GM18498 (cell line): ENCODE data around the gene ARL5A.
"Not testable (repeated sequence)": the region's sequence is repeated elsewhere in the genome, so short reads cannot be mapped to it uniquely, and the experiment has no call there.

Source experiments
- ATAC-seq: cut with Tn5 transposase; IDR thresholded peaks from one replicate; pipeline ENCODE4 v1.9.1; 2021; ENCODE audit warnings: mild to moderate bottlenecking, moderate library complexity; ENCODE audit not compliant: unreplicated experiment

The ARL5A gene

GRCh38 chr2:151799886-151800292, 28.3 kb downstream of the ARL5A start:
- ATAC-seq, result no peak

DNA sequence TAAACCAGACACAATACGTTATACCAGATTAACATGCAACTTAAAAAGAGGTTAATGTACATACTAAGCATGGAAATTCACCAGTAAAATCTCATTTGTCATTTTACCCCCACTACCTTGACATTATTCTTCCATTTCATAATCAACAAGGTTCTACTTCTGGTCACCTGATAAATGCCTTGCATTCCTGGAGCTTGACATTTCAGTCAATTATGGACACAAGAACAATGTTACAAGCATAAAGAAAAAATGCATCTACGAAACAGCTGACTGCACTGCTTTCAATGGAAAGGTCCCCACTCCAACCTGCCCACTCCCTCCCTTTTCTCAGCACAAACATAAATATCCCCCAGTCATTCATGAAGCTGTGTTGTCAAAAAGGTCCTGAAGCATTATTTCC, 31.4 kb downstream of the ARL5A start:
- ATAC-seq, result no peak

DNA sequence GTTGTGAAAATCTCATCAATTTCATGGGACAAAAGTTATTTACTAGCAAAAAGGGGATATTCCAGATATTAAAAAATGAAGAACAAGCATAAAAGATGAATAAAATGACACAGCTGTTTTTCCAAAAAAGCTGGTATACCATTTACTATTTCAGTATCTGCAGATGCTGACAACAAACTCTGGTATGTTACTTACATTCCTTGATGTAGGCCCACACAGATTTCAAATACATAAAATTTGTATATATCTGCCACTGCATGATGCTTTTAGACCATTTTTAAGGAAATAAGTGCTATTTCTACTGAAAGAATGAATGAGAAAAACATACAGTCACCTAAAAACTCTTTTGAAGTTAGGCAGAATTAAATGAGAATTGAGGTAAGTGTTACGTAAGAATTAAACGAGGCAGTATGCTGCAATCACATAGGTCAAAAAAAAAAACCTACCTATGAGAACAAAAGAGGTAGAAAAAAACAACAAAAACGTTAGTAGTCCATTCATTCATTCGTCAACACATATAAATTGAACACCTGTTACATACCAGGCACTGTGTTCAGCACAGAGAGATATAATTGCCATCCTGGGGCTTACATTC, 32.5 kb downstream of the ARL5A start:
- no peak for ATAC-seq

- ATAC-seq, result not testable (repeated sequence)
Measured at GRCh38 chr2:151794422-151794821, 33.8 kb downstream of the ARL5A start.

- ATAC-seq, result no peak
Measured at GRCh38 chr2:151793123-151793522, 35.1 kb downstream of the ARL5A start.

DNA sequence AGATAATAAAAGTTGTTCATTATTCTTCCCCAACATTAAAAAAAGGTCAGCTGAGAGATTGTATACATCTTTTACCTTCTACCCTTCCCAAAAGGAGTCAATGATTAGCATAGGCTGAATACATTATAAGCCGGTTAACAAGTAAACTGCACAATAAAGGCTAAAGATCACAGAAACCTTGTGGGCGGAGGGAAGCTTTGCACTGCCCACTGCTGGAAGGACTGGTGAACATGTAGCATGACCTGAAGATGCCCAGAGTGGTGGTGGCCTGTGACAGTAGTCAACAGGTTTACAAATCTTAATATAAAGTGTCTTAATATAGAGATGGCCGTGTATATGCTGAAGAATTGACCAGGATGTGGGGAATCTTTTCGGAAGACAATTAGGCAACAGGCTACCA, 35.6 kb downstream of the ARL5A start:
- no peak for ATAC-seq

- no peak for ATAC-seq
Measured at GRCh38 chr2:151791545-151791944, 36.7 kb downstream of the ARL5A start.

- no peak for ATAC-seq
Measured at GRCh38 chr2:151790689-151791088, 37.5 kb downstream of the ARL5A start.

DNA sequence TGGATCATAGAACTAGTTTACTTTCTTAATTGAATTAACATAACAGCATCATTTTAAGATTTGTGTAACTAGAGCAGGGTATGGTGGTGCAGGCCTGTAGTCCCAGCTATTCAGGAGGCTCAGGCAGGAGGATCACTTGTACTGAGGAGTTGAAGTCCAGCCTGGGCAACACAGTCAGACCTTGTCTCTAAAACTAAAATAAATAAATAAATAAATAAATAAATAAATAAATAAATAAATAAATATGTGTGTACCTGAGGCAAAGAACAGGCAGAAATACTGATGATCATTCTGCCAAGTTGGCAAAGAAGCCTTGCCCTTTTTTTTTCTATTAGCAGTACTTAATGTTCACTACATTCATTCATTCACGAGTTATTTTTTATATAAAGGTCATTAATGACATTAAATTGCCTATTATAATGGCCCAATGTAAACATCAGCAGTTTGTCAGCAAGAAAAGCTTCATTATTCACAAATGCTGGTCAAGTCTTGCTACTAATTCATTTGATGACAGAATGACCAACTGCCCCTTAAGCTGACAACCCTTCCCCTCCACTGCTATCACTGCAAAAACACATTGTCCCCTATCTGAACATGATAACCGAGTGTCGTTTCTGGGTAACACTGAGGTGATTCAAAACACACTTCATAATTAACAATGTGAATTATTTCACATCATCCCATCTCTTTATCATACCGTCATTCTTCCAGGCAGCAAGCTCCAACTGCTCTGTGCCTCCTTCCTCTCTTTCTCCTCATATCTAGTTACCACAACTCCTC, 39.0 kb downstream of the ARL5A start:
- ATAC-seq, result no peak

GRCh38 chr2:151786483-151786882, 41.7 kb downstream of the ARL5A start:
- no peak for ATAC-seq

DNA sequence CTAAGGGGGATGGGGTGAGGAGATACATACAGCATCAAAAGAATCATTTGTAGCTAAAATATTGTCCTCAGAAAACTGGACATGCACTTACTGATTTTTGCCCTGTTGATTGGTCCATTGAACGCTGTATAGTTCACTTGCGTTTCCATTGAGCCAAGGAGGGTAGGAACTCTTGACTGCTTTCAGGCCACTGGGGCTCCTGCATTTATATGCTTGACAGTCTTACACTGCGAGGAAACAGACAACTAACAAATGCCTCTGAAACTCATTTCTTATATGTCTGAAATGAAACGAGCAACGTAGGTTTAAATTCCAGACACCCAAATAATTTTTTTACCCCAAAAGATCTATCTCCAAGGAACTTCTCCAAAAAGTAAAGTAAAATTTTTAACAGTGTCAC, 42.1 kb downstream of the ARL5A start:
- ATAC-seq, result no peak

GRCh38 chr2:151783133-151783520, 45.1 kb downstream of the ARL5A start:
- no peak for ATAC-seq

DNA sequence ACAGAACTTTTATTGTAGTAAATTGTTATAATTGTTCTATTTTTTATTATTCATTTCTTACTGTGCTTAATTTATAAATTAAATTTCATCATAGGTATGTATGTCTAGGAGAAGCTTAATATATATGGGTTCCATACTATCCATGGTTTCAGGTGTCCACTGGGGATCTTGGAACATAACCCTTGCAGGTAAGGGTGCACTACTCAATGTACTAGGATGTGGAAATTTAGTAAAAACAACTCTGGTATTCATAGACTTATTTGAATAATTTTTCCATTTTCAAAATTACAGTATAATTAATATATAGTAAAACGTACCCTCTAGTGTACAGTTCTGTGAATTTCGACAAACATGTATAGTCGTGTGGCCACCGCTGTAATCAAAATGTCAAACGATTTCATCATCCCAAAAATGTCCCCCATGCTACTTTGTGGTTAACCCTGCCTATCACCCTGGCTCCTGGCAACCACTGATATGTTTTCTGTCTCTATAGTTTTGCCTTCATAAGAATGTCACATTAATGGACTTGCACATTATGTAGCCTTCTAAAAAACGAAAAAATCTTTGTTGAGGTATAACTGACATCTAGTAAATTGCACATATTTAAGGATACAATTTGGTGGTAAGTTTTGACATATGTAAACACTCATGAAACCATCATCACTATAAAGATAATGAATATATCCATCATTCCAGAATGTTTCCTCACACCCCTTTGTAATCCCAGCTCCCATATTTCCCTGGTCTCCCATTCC, 45.7 kb downstream of the ARL5A start:
- ATAC-seq, result no peak

- ATAC-seq, result no peak
Measured at GRCh38 chr2:151781642-151782041, 46.6 kb downstream of the ARL5A start.

GRCh38 chr2:151780938-151781337, 47.3 kb downstream of the ARL5A start:
- no peak for ATAC-seq

DNA sequence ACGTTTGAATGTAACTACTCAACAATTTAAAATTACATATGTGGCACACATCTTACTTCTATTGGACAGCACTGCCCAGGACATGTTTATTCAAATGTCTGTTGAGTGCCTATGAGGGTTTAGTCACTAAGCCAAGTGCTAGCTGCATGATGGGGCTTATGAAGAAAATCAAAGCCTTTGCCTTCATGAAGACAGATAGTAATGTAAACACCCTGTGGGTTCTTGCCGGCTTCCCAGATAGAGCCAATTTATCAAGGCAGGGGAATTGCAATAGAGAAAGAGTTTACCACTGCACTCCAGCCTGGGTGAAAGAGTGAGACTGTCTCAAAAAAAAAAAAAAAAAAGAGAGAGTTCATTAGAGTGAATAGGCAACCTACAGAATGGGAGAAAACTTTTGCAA, 50.3 kb downstream of the ARL5A start:
- no peak for ATAC-seq

DNA sequence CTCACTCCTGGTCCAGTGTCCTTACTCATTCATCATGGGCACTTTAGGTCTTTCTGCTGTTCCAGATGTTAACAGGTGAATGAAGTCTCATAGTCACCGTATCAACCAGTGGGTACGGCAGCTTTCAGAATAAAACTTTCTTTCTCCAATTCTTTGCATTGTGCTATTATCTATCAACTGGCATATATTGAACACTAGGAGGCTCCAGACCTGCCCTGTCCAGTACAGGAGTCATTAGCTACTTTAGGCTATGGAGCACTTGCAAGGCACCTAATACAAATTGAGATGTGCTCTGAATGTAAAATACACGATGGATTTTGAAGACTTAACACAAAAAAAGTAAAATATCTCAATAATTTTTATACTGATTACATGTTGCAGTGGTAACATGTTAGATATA, 50.7 kb downstream of the ARL5A start:
- no peak for ATAC-seq

GRCh38 chr2:151776367-151776766, 51.9 kb downstream of the ARL5A start:
- ATAC-seq, result no peak

DNA sequence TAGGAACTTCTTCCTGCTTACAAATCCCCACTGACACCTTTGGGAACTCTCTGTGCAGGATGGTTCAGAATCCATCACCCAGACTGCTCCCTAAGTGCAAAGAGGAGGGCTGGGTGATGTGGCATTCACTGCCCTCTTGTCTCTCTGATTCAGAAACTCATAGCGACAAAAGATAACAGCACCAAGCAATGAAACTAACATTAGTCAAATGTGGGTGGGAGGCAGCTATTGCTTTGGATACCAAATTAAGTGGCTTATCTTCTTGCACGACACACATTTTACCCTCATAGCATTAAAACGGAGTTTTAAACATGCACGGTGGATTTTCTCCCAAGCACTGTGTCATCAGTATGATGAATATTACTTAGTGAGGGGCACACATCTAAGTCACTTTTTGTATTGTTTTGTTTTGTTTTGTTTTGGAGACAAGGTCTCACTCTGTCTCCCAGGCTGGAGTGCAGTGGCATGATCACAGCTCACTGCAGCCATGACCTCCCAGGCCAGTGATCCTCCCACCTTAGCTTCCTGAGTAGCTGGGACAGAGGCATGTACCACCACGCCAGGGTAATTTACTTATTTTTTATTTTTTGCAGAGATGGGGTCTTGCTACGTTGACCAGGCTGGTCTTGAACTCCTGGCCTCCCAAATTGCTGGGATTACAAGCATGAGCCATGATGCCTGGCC, 53.0 kb downstream of the ARL5A start:
- peak; percentile 34 for ATAC-seq

- ATAC-seq, result no peak
Measured at GRCh38 chr2:151774506-151774905, 53.7 kb downstream of the ARL5A start.

- ATAC-seq, result peak; percentile 96
Measured at GRCh38 chr2:151771599-151772358, 56.4 kb downstream of the ARL5A start.
